ENCODE results near the gene IFNL3. TPM values are rescaled to one million over a fixed set of nuclear protein-coding genes. Genes with fewer than 3 reads are reported as not detected.

The IFNL3 gene
- total RNA-seq, 4 donors from 2014 or later: not detected

DNA sequence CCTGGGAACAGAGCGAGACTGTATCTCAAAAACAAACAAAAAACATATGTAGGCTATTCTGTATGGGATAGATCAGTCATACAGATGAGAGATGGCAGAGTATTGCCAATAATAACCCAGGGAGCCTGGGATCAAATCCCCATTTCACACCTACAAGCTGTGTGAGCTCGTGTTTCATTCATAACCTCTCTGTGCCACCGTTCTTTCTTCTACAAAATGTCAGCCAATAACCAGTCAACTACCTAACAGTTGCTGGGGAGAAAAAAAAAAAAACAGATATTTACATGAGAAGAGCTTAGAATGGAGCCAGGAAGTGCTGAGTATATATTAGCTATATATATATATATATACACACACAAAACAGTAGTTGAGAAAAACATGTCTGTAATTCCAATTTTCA is 16.9 kb upstream of the IFNL3 start:
- Histone ChIP-seq H3K27me3 (peaks cover 0 to 66% of the 10 kb centered on the region in 2 donors), H3K9me3 (peaks cover 0 to 12% (median 0%) of the 10 kb centered on the region in 4 donors), H3K4me1 (peaks cover 0 to 17% (median 0%) of the 10 kb centered on the region in 4 donors), H3K27ac (no peak overlapping the region), H3K4me3 (no peak overlapping the region), H3K36me3 (no peaks in the 10 kb centered on the region)
- DNase-seq (ENCODE audit: low spot score in 2 of 2): no peak
- WGBS, 2 donors: 83% methylated on average over 3 of the region's 3 CpGs
- no peak for TF ChIP-seq CTCF (IDR thresholded peaks at IDR 0.05)
- TF ChIP-seq POLR2A (IDR thresholded peaks at IDR 0.05): no peak
- no peak for TF ChIP-seq EP300 (IDR thresholded peaks at IDR 0.05)

- Histone ChIP-seq H3K27ac (no peak overlapping the region), H3K9me3 (peaks cover 0 to 17% (median 0%) of the 10 kb centered on the region in 4 donors), H3K4me1 (no peaks in the 10 kb centered on the region), H3K4me3 (no peak overlapping the region), H3K27me3 (peaks cover 0 to 29% of the 10 kb centered on the region in 2 donors), H3K36me3 (no peaks in the 10 kb centered on the region)
- TF ChIP-seq CTCF (IDR thresholded peaks at IDR 0.05): no peak
- TF ChIP-seq POLR2A (IDR thresholded peaks at IDR 0.05): no peak
- no peak for TF ChIP-seq EP300 (IDR thresholded peaks at IDR 0.05)
- WGBS, 2 donors: 96 to 97% methylated on average over 4 of the region's 4 CpGs
- no peak for DNase-seq (ENCODE audit: low spot score in 2 of 2)
Observed at GRCh38 chr19:39257227-39257626, 12.4 kb upstream of the IFNL3 start.

DNA sequence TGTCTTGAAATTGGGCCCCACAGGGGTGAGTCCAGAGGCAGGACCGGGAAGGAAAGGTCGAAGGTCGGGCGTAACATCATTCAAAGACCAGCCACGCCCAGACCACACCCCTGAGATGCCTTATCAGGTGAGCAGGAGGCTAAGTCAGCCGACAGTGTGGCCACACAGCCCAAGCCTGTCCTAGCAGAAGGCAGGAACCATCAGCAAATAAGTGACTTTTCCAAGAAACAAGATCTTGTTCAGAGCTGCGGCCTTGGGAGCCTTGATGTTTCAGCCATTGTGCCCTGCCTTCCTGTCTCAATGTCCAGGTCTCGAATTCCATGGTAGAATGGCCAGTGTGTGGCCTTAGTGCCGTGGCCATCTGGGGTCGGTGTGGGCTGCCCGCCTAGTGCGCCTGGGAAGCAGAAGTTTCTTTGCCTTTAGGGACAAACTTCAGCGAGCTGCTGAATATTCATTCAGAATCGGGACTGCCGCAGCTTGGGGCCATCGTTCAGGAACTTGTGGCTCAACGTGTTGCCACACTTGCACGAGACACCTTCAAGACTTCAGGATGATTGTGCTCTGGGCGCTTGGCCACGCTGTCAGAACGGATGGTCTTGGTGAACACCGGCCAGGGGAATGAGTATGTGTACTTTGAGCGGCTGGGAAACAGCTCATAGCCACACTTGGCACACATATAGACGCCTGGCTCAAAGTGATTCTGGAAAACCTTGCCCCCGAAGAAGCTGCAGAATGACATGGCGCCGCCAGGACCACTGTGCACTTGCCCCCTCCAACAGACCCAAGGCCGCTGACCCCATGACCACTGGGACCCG is 9.9 kb upstream of the IFNL3 start:
- Histone ChIP-seq H3K4me1 (no peaks in the 10 kb centered on the region), H3K27ac (no peak overlapping the region), H3K4me3 (no peak overlapping the region), H3K9me3 (peaks cover 0 to 17% (median 0%) of the 10 kb centered on the region in 4 donors), H3K36me3 (no peaks in the 10 kb centered on the region), H3K27me3 (peaks cover 0 to 14% of the 10 kb centered on the region in 2 donors)
- TF ChIP-seq POLR2A (IDR thresholded peaks at IDR 0.05) (no peak), CTCF (IDR thresholded peaks at IDR 0.05) (no peak), EP300 (IDR thresholded peaks at IDR 0.05) (no peak)
- WGBS, 2 donors: 84 to 86% methylated on average over 26 to 29 of the region's 29 CpGs
- no peak for DNase-seq (ENCODE audit: low spot score in 2 of 2)

DNA sequence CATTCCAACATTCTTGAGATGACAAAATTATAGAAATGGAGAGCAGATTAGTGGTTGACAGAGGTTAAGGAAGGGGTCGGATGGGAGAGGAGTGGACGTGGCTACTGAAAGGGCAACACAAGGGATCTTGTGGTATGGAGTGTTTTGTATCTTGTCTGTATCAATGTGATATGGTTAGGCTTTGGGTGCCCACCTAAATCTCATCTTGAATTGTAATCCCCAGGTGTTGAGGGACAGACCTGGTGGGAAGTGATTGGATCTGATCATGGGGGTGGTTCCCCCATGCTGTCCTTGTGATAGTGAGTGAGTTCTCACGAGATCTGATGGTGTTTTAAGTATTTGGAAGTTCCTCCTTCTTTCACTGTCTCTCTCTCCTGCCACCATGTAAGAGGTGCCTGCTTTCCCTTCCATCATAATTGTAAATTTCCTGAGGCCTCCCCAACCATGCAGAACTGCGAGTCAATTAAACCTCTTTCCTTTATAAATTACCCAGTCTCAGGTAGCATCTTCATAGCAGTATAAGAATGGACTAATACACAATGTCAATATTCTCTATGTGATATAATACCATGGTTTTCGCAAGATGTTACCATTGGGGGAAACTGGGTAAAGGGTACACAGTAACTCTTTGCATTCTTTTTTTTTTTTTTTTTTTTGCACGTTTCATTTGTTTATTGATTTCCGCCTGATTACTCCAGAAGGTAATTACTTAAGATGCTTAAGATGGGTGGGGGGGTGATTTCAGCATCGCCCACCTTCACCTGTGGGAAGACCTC is 8.8 kb upstream of the IFNL3 start:
- no peaks in the 10 kb centered on the region for H3K36me3 ChIP-seq
- 69 to 76% methylated on average over 8 of the region's 8 CpGs for WGBS, 2 donors

More for the DNA sequence above, 8.8 kb upstream of the IFNL3 start:
- peaks cover 0 to 21% of the 10 kb centered on the region in 2 donors for H3K27me3 ChIP-seq
- H3K27ac ChIP-seq: no peak overlapping the region
- no peaks in the 10 kb centered on the region for H3K4me1 ChIP-seq
- DNase-seq (ENCODE audit: low spot score in 2 of 2): no peak
- peaks cover 0 to 16% (median 0%) of the 10 kb centered on the region in 4 donors for H3K9me3 ChIP-seq
- H3K4me3 ChIP-seq: no peak overlapping the region
- no peak for TF ChIP-seq CTCF (IDR thresholded peaks at IDR 0.05)
- TF ChIP-seq EP300 (IDR thresholded peaks at IDR 0.05): no peak
- no peak for TF ChIP-seq POLR2A (IDR thresholded peaks at IDR 0.05)
